ENCODE results near the gene ELMOD1.

The ELMOD1 gene

DNA sequence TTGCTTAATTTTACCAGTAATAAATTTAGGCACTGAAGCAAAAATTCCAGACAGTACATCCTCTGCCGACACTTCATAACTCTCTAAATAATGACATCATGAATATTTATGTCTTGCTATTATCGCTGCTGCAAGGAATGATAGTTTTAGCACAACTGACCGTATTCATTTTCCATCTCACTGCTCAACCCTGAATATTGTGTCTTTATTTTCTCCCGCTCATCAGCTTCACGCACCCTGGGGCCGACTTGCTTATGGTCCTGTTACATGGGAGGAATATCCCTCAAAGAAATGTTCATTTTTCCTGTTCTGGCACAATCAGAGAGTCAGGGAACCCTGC is 87.7 kb downstream of the ELMOD1 start:
- Histone ChIP-seq H3K9ac (ENCODE audit: low read depth, low read length) (no peak overlapping the region), H3K4me3 (ENCODE audit: low read length) (no peak overlapping the region), H3K27ac (ENCODE audit: low read length) (no peak overlapping the region), H3K4me1 (ENCODE audit: insufficient read depth, low read length) (no peaks in the 10 kb centered on the region), H3K27me3 (ENCODE audit: insufficient read depth, low read length) (no peaks in the 10 kb centered on the region), H3K9me3 (ENCODE audit: insufficient read depth, low read depth, low read length) (no peaks in the 10 kb centered on the region), H3K36me3 (ENCODE audit: insufficient read depth, low read depth, low read length) (no peaks in the 10 kb centered on the region)

GRCh38 chr11:107679255-107680024 is 88.5 kb downstream of the ELMOD1 start:
- Histone ChIP-seq H3K9ac (ENCODE audit: low read depth, low read length) (no peak overlapping the region), H3K4me3 (ENCODE audit: low read length) (no peak overlapping the region), H3K27me3 (ENCODE audit: insufficient read depth, low read length) (no peaks in the 10 kb centered on the region), H3K9me3 (ENCODE audit: insufficient read depth, low read depth, low read length) (no peaks in the 10 kb centered on the region), H3K4me1 (ENCODE audit: insufficient read depth, low read length) (no peaks in the 10 kb centered on the region), H3K36me3 (ENCODE audit: insufficient read depth, low read depth, low read length) (no peaks in the 10 kb centered on the region), H3K27ac (ENCODE audit: low read length) (no peak overlapping the region)

- Histone ChIP-seq H3K4me1 (ENCODE audit: insufficient read depth, low read length) (no peaks in the 10 kb centered on the region), H3K9ac (ENCODE audit: low read depth, low read length) (no peak overlapping the region), H3K36me3 (ENCODE audit: insufficient read depth, low read depth, low read length) (no peaks in the 10 kb centered on the region), H3K9me3 (ENCODE audit: insufficient read depth, low read depth, low read length) (no peaks in the 10 kb centered on the region), H3K27me3 (ENCODE audit: insufficient read depth, low read length) (no peaks in the 10 kb centered on the region), H3K4me3 (ENCODE audit: low read length) (no peak overlapping the region), H3K27ac (ENCODE audit: low read length) (no peak overlapping the region)
Observed at GRCh38 chr11:107682171-107682570, 91.2 kb downstream of the ELMOD1 start.

DNA sequence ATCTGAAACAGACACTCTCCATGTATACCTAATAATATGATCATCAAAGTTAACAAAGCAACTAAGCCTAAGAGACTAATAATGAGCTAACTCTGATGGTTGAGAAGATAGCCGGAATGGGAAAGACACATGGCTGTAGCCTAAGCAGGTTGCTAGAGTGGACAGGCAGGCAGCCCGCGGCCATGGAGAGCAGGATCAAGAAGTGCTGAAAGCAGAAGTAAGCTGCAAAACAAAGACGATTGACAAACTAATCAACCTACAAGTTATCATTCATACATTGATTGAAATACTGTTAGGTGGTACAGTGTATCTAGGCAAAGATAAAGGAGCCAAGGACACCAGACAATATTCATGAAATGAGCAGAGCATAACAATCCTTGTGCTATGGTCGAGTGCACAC is 91.6 kb downstream of the ELMOD1 start:
- Histone ChIP-seq H3K9ac (ENCODE audit: low read depth, low read length) (no peak overlapping the region), H3K27me3 (ENCODE audit: insufficient read depth, low read length) (no peaks in the 10 kb centered on the region), H3K36me3 (ENCODE audit: insufficient read depth, low read depth, low read length) (no peaks in the 10 kb centered on the region), H3K4me1 (ENCODE audit: insufficient read depth, low read length) (no peaks in the 10 kb centered on the region), H3K9me3 (ENCODE audit: insufficient read depth, low read depth, low read length) (no peaks in the 10 kb centered on the region), H3K4me3 (ENCODE audit: low read length) (no peak overlapping the region), H3K27ac (ENCODE audit: low read length) (no peak overlapping the region)

DNA sequence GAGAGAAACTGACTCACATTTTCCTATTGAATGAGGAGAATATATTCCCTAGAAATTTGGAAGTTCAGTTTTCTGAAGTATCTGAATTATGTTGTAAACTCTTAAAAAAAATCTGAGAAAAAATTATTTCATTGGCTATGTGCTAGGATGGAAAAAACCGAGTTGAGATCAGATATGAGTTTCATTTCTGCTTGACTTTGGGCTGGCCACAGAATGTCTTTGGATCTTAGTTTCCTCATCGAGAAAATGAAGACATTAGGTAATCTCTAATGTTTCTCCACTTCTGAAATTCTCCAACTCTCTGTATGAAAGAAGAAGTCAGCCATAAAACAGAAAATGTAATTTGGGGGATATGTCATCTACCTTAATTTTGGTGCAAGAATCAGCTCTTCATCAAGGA is 92.1 kb downstream of the ELMOD1 start:
- Histone ChIP-seq H3K9ac (ENCODE audit: low read depth, low read length) (no peak overlapping the region), H3K27me3 (ENCODE audit: insufficient read depth, low read length) (no peaks in the 10 kb centered on the region), H3K4me1 (ENCODE audit: insufficient read depth, low read length) (no peaks in the 10 kb centered on the region), H3K9me3 (ENCODE audit: insufficient read depth, low read depth, low read length) (no peaks in the 10 kb centered on the region), H3K36me3 (ENCODE audit: insufficient read depth, low read depth, low read length) (no peaks in the 10 kb centered on the region), H3K27ac (ENCODE audit: low read length) (no peak overlapping the region), H3K4me3 (ENCODE audit: low read length) (no peak overlapping the region)

DNA sequence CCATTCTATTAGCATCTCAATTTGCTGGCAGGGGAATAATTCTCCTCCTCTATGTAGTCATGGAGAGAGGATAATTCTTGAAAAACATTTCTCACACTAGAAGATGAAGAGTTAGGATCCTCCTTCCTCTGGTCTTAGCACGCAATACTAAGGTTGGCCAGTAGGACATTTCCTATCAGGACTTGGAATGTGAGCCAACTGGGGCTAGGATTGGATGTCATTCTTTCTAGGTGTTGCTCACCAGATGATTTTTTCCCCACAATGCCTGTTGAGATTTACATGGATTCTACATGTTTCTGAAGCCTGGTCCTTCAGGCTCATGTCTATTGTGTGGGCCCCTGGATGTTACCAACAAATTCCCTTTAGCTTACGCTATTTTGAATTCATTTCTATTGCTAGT is 92.9 kb downstream of the ELMOD1 start:
- Histone ChIP-seq H3K36me3 (ENCODE audit: insufficient read depth, low read depth, low read length) (no peaks in the 10 kb centered on the region), H3K4me3 (ENCODE audit: low read length) (no peak overlapping the region), H3K27ac (ENCODE audit: low read length) (no peak overlapping the region), H3K27me3 (ENCODE audit: insufficient read depth, low read length) (no peaks in the 10 kb centered on the region), H3K4me1 (ENCODE audit: insufficient read depth, low read length) (no peaks in the 10 kb centered on the region), H3K9ac (ENCODE audit: low read depth, low read length) (no peak overlapping the region), H3K9me3 (ENCODE audit: insufficient read depth, low read depth, low read length) (no peaks in the 10 kb centered on the region)

DNA sequence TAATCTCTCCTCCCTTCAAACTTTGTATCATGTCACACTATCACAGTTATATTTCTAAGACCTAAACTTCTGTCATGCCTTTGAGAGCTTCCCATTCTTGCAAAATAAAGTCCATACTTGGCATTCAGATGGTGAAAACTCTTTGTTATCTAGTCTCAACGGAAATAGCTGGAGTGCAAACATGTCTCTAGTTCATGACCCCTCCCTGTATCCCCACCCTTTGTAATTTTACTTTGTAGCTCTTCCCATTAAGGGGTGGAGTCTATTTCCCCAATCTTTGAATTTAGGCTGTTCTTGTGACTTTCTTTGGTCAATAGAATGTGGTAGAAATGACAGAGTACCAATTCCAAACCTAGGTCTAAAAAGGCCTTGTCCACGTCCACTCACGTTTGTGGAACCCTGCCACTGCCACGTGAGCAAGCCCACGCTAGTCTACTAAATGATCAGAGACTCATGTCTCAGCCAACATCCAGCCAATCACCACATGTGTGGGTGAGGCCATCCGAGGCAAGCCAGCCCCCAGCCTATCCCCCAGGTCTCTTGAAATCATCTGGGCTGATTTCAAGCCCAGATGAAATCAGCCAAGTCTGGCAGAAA is 97.5 kb downstream of the ELMOD1 start:
- Histone ChIP-seq H3K27ac (ENCODE audit: low read length) (no peak overlapping the region), H3K36me3 (ENCODE audit: insufficient read depth, low read depth, low read length) (no peaks in the 10 kb centered on the region), H3K9ac (ENCODE audit: low read depth, low read length) (no peak overlapping the region), H3K9me3 (ENCODE audit: insufficient read depth, low read depth, low read length) (no peaks in the 10 kb centered on the region), H3K4me3 (ENCODE audit: low read length) (no peak overlapping the region), H3K4me1 (ENCODE audit: insufficient read depth, low read length) (no peaks in the 10 kb centered on the region), H3K27me3 (ENCODE audit: insufficient read depth, low read length) (no peaks in the 10 kb centered on the region)

DNA sequence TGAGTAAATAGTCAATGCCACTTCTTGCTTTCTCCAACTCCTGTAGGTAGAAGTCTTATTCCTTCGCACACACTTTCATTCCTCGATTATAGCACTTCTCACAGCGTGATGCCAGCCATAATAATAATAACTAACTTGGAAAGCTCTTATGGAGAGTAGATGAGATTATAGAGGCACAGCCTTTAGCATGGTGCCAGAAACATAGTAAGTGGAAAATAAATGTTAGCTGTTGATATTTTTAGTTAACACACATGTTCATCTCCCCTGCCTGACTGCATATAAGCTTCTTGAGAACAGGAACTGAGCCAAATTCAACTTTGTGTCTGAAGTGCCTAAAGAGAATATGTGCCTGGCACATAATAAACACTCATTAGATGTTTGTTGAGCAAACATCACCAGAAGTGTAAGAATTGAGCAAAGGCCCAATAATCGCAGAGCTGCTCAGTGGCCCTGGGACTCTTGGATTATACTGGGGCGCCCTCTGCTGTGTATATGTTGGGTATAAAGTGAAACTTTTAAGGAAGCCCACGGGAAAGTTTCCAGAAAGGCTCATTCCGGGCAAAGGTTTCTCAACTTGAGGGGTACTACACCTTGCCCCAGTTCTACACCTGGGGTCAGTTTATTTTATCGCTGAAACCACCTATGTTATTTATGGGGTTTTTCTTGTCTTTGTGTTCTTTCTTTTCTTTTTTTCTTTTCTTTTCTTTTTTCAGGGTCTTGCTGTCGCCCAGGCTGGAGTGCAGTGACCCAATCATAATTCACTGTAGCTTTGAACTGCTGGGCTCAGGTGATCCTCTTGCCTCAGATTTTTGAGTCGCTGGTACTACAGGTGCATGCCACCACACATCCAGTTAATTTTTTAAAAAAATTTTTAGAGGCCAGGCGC is 98.6 kb downstream of the ELMOD1 start:
- Histone ChIP-seq H3K36me3 (ENCODE audit: insufficient read depth, low read depth, low read length) (no peaks in the 10 kb centered on the region), H3K27me3 (ENCODE audit: insufficient read depth, low read length) (no peaks in the 10 kb centered on the region), H3K27ac (ENCODE audit: low read length) (no peak overlapping the region), H3K9ac (ENCODE audit: low read depth, low read length) (no peak overlapping the region), H3K4me1 (ENCODE audit: insufficient read depth, low read length) (no peaks in the 10 kb centered on the region), H3K4me3 (ENCODE audit: low read length) (no peak overlapping the region), H3K9me3 (ENCODE audit: insufficient read depth, low read depth, low read length) (no peaks in the 10 kb centered on the region)

DNA sequence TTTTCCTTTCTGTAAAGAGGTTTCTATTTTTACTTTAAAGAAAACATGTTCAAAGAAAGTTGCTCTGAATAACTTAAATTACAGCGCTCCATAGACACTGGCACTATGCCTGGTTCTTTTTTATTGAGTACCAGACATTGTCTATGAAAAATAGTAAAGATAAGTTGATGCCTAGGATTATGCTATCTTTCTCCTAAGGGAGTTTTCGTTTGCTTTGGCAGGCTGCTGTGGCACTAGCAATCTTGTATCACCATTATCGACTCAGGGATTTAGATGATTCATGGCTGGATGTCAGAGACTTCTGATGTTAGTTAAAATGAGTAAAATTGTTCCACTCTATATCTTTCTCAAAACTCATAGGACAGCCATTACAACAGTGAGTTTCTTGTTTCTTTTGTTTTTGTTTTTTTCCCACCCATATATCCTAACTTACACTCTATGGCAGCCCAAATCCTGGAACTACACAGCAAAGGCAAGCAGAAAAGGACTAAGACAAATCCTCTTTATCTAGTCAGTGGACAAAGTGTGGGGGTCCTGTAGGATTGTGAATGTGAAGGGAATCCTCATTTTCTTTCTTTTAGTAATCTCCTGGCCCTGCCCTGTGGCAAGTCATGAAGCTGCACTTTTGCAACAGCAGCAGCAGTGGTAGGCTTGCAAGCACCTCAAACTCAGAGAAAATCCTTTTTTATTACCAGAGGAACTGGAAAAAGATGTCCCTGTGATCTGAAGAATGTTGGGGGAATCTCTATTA is 100.2 kb downstream of the ELMOD1 start:
- no peaks in the 10 kb centered on the region for H3K27me3 ChIP-seq (ENCODE audit: insufficient read depth, low read length)
- no peaks in the 10 kb centered on the region for H3K36me3 ChIP-seq (ENCODE audit: insufficient read depth, low read depth, low read length)
- H3K4me3 ChIP-seq (ENCODE audit: low read length) = no peak overlapping the region
- no peak overlapping the region for H3K27ac ChIP-seq (ENCODE audit: low read length)
- no peak overlapping the region for H3K9ac ChIP-seq (ENCODE audit: low read depth, low read length)
- H3K4me1 ChIP-seq (ENCODE audit: insufficient read depth, low read length) = no peaks in the 10 kb centered on the region; the same call in 1 of the 2 replicates
- no peaks in the 10 kb centered on the region for H3K9me3 ChIP-seq (ENCODE audit: insufficient read depth, low read depth, low read length)

DNA sequence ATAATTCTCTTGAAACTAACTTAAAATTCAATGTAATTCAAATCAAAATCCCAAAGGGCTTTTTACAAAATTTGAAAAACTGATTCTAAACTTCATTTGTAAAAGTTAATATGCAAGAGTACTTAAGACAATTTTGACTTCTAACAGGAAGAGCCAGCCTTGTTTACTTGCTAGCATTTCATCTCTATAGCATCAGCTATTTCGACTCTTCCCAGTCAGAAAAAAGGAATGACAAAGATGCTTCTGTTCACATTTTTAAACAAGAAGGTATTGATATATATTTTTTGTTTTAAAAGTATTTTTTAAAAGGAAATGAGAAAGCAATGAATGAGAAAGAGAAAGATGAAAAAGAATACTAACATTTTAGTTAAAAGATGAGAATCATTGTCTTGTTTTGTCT is 104.5 kb downstream of the ELMOD1 start:
- Histone ChIP-seq H3K27ac (ENCODE audit: low read length) (no peak overlapping the region), H3K4me1 (ENCODE audit: insufficient read depth, low read length) (peaks cover 1% of the 10 kb centered on the region; the same call in 1 of the 2 replicates), H3K4me3 (ENCODE audit: low read length) (no peak overlapping the region), H3K9ac (ENCODE audit: low read depth, low read length) (no peak overlapping the region), H3K36me3 (ENCODE audit: insufficient read depth, low read depth, low read length) (no peaks in the 10 kb centered on the region), H3K27me3 (ENCODE audit: insufficient read depth, low read length) (no peaks in the 10 kb centered on the region), H3K9me3 (ENCODE audit: insufficient read depth, low read depth, low read length) (no peaks in the 10 kb centered on the region)

- Histone ChIP-seq H3K4me3 (ENCODE audit: low read length) (no peak overlapping the region), H3K27ac (ENCODE audit: low read length) (no peak overlapping the region), H3K36me3 (ENCODE audit: insufficient read depth, low read depth, low read length) (no peaks in the 10 kb centered on the region), H3K4me1 (ENCODE audit: insufficient read depth, low read length) (peaks cover 3% of the 10 kb centered on the region; the same call in 1 of the 2 replicates), H3K9me3 (ENCODE audit: insufficient read depth, low read depth, low read length) (no peaks in the 10 kb centered on the region), H3K27me3 (ENCODE audit: insufficient read depth, low read length) (no peaks in the 10 kb centered on the region), H3K9ac (ENCODE audit: low read depth, low read length) (no peak overlapping the region)
Observed at GRCh38 chr11:107696140-107696539, 105.2 kb downstream of the ELMOD1 start.
